ENCODE measurements around the gene TCAP.
"Not testable (repeated sequence)": the region's sequence is repeated elsewhere in the genome, so short reads cannot be mapped to it uniquely, and the experiment has no call there.

The TCAP gene

GRCh38 chr17:39705786-39706348 lies 40.7 kb downstream of the TCAP start:
- H3K4me3 ChIP-seq (ENCODE audit: low read depth, low read length), result no peak overlapping the region
- H3K27ac ChIP-seq, result no peak overlapping the region
- peaks cover 3% of the 10 kb centered on the region; the same call in 1 of the 2 replicates for H3K36me3 ChIP-seq
- no peaks in the 10 kb centered on the region for H3K27me3 ChIP-seq (ENCODE audit: insufficient read depth, low read depth, severe bottlenecking)
- DNase-seq, result no peak
- no peak for TF ChIP-seq CTCF (IDR thresholded peaks at IDR 0.05; ENCODE audit: low read depth, low read length)
- H3K9me3 ChIP-seq (ENCODE audit: severe bottlenecking), result no peaks in the 10 kb centered on the region

- Histone ChIP-seq H3K27ac (no peak overlapping the region), H3K9me3 (ENCODE audit: severe bottlenecking) (no peaks in the 10 kb centered on the region), H3K27me3 (ENCODE audit: insufficient read depth, low read depth, severe bottlenecking) (no peaks in the 10 kb centered on the region), H3K4me3 (ENCODE audit: low read depth, low read length) (no peak overlapping the region), H3K36me3 (peaks cover 3% of the 10 kb centered on the region; the same call in 1 of the 2 replicates)
- no peak for TF ChIP-seq CTCF (IDR thresholded peaks at IDR 0.05; ENCODE audit: low read depth, low read length)
- DNase-seq, result no peak
These were observed 41.2 kb downstream of the TCAP start for GRCh38 chr17:39706383-39706782.

GRCh38 chr17:39706921-39707337 lies 41.8 kb downstream of the TCAP start:
- Histone ChIP-seq H3K27ac (no peak overlapping the region), H3K36me3 (peaks cover 3% of the 10 kb centered on the region; the same call in 1 of the 2 replicates), H3K9me3 (ENCODE audit: severe bottlenecking) (no peaks in the 10 kb centered on the region), H3K4me3 (ENCODE audit: low read depth, low read length) (no peak overlapping the region), H3K27me3 (ENCODE audit: insufficient read depth, low read depth, severe bottlenecking) (no peaks in the 10 kb centered on the region)
- no peak for DNase-seq
- TF ChIP-seq CTCF (IDR thresholded peaks at IDR 0.05; ENCODE audit: low read depth, low read length), result no peak

- peak; percentile 50 for DNase-seq
- H3K9me3 ChIP-seq (ENCODE audit: severe bottlenecking), result no peaks in the 10 kb centered on the region
- peaks cover 3% of the 10 kb centered on the region; the same call in 1 of the 2 replicates for H3K36me3 ChIP-seq
- no peak overlapping the region for H3K27ac ChIP-seq
- H3K27me3 ChIP-seq (ENCODE audit: insufficient read depth, low read depth, severe bottlenecking), result no peaks in the 10 kb centered on the region
- TF ChIP-seq CTCF (IDR thresholded peaks at IDR 0.05; ENCODE audit: low read depth, low read length), result no peak
- H3K4me3 ChIP-seq (ENCODE audit: low read depth, low read length), result no peak overlapping the region
These were observed 44.3 kb downstream of the TCAP start for GRCh38 chr17:39709319-39709997.

GRCh38 chr17:39709998-39710964 lies 45.1 kb downstream of the TCAP start:
- H3K27ac ChIP-seq, result no peak overlapping the region
- no peaks in the 10 kb centered on the region for H3K9me3 ChIP-seq (ENCODE audit: severe bottlenecking)
- no peak for DNase-seq

GRCh38 chr17:39711071-39711470 lies 45.9 kb downstream of the TCAP start:
- H3K4me3 ChIP-seq (ENCODE audit: low read depth, low read length); H3K27me3 ChIP-seq (ENCODE audit: insufficient read depth, low read depth, severe bottlenecking); H3K27ac ChIP-seq; H3K36me3 ChIP-seq; DNase-seq; H3K9me3 ChIP-seq (ENCODE audit: severe bottlenecking): not testable (repeated sequence)

More at GRCh38 chr17:39709998-39710964, 45.1 kb downstream of the TCAP start:
- Histone ChIP-seq H3K4me3 (ENCODE audit: low read depth, low read length) (no peak overlapping the region), H3K36me3 (peaks cover 3% of the 10 kb centered on the region; the same call in 1 of the 2 replicates), H3K27me3 (ENCODE audit: insufficient read depth, low read depth, severe bottlenecking) (no peaks in the 10 kb centered on the region)
- no peak for TF ChIP-seq CTCF (IDR thresholded peaks at IDR 0.05; ENCODE audit: low read depth, low read length)
